Measurements from ENCODE around the gene ARAP1.

Gene ARAP1

GRCh38 chr11:72767203-72768062 is 15.2 kb upstream of the ARAP1 start:
- ChIA-PET POLR2A (no interaction called here), CTCF (interaction anchor here (0.6 to 1.2 kb wide), 2 partner anchors 8 to 43 kb away, joined by 3 to 4 read pairs; no protein-coding TSS in a partner anchor)
- H3K4me3 ChIP-seq (ENCODE audit: low read depth, low read length), result no peak overlapping the region
- DNase-seq (ENCODE audit: low read depth, low spot score), result no peak
- no peak for TF ChIP-seq CTCF (IDR thresholded peaks at IDR 0.05; ENCODE audit: insufficient read depth, low read length, missing control alignments)

- H3K4me3 ChIP-seq (ENCODE audit: low read depth, low read length), result no peak overlapping the region
- no peak for DNase-seq (ENCODE audit: low read depth, low spot score)
- ChIA-PET POLR2A (no interaction called here), CTCF (interaction anchor here (1.3 to 1.8 kb wide), 2 partner anchors 28 to 41 kb away, joined by 4 to 5 read pairs; partner anchors contain the start of gene STARD10)
- TF ChIP-seq CTCF (IDR thresholded peaks at IDR 0.05; ENCODE audit: insufficient read depth, low read length, missing control alignments), result no peak
These were observed 14.1 kb upstream of the ARAP1 start for GRCh38 chr11:72766152-72766902.

GRCh38 chr11:72764503-72764902 is 12.3 kb upstream of the ARAP1 start:
- ChIA-PET CTCF (interaction anchor here (1.8 kb wide), 1 partner anchor 39 kb away, joined by 5 read pairs; no protein-coding TSS in a partner anchor), POLR2A (no interaction called here)
- DNase-seq (ENCODE audit: low read depth, low spot score), result no peak
- no peak overlapping the region for H3K4me3 ChIP-seq (ENCODE audit: low read depth, low read length)
- TF ChIP-seq CTCF (IDR thresholded peaks at IDR 0.05; ENCODE audit: insufficient read depth, low read length, missing control alignments), result no peak

- POLR2A ChIA-PET, result no interaction called here
- DNase-seq (ENCODE audit: low read depth, low spot score), result no peak
- CTCF ChIA-PET, result no interaction called here
- no peak overlapping the region for H3K4me3 ChIP-seq (ENCODE audit: low read depth, low read length)
- TF ChIP-seq CTCF (IDR thresholded peaks at IDR 0.05; ENCODE audit: insufficient read depth, low read length, missing control alignments), result no peak
These were observed 11.6 kb upstream of the ARAP1 start for GRCh38 chr11:72763823-72764222.

- no peak for TF ChIP-seq CTCF (IDR thresholded peaks at IDR 0.05; ENCODE audit: insufficient read depth, low read length, missing control alignments)
- ChIA-PET POLR2A (no interaction called here), CTCF (interaction anchor here (1.1 to 1.3 kb wide), 3 partner anchors 10 to 31 kb away, joined by 3 to 5 read pairs (median 3); partner anchors contain the start of gene STARD10)
- H3K4me3 ChIP-seq (ENCODE audit: low read depth, low read length), result no peak overlapping the region
- DNase-seq (ENCODE audit: low read depth, low spot score), result no peak
These were observed 10.6 kb upstream of the ARAP1 start for GRCh38 chr11:72762641-72763304.

Measured in AG04449 (cell line).